B cell (primary cell): Measurements from ENCODE around the gene TOR1A. TPM values are rescaled to one million over a fixed set of nuclear protein-coding genes. Genes with fewer than 3 reads are reported as not detected.

Experiments used
- ATAC-seq: fragments of 200-7000 bp; cut with Tn5 transposase; one replicate; pipeline ENCODE4 v1.10.0; 2021; ENCODE audit warnings: low read depth, mild to moderate bottlenecking, moderate number of reproducible peaks, moderate library complexity
- CTCF ChIA-PET: fragments of 350-600 bp; sonication (Branson Sonifier 250); formaldehyde crosslinking; loops from one replicate; lab custom pipeline; 2021; ENCODE audit warnings: antibody characterized with exemption, inconsistent platforms; lab: Charles Lee
- POLR2A ChIA-PET: fragments of 350-600 bp; sonication (Branson Sonifier 250); formaldehyde crosslinking; loops from one replicate; lab custom pipeline; 2021; ENCODE audit warnings: antibody characterized with exemption; lab: Charles Lee
- DNase-seq: peaks from one replicate; pipeline ENCODE4 v3.0.0; 2013
- H2AFZ ChIP-seq: 2 replicates; pipeline ENCODE4 v1.6.1; 2012; ENCODE audit warnings: mild to moderate bottlenecking, low read depth, low read length; ENCODE audit not compliant: insufficient read depth, poor library complexity, severe bottlenecking
- H3K27ac ChIP-seq, 2 donors: 1 replicate in 1 of 2; 2 replicates in 1 of 2; pipeline ENCODE4 v1.5.1; 2012 to 2013; ENCODE audit warnings: low read length in 2 of 2, mild to moderate bottlenecking in 2 of 2, moderate library complexity in 1 of 2
- H3K27me3 ChIP-seq, 4 experiments: fragments of 200-600 bp in 1 of 4; sonication (generic) in 1 of 4; replicated peaks in 1 of 4; 1 replicate in 2 of 4; 2 replicates in 2 of 4; pipeline versions ENCODE4 v1.6.1 to v1.7.0; 2013 to 2016; ENCODE audit warnings: low read length in 3 of 4, mild to moderate bottlenecking in 2 of 4, mixed read lengths in 1 of 4, moderate library complexity in 1 of 4; ENCODE audit not compliant: insufficient read depth in 4 of 4, control insufficient read depth in 3 of 4; ENCODE audit errors: control extremely low read depth in 1 of 4
- H3K36me3 ChIP-seq, 2 experiments: replicated peaks in 1 of 2; 1 replicate in 1 of 2; 2 replicates in 1 of 2; pipeline versions ENCODE4 v1.6.1 to v1.7.1; 2013; ENCODE audit warnings: low read length in 1 of 2; ENCODE audit not compliant: insufficient read depth in 2 of 2, control insufficient read depth in 1 of 2; ENCODE audit errors: control extremely low read depth in 1 of 2, extremely low read depth in 1 of 2
- H3K4me1 ChIP-seq, 2 donors: fragments of 200-600 bp in 1 of 2; sonication (generic) in 1 of 2; 1 replicate in 1 of 2; 2 replicates in 1 of 2; pipeline versions ENCODE4 v1.5.1 to v1.6.1; 2013 to 2017; ENCODE audit warnings: low read length in 2 of 2; ENCODE audit not compliant: control insufficient read depth in 2 of 2, insufficient read depth in 2 of 2
- H3K4me2 ChIP-seq: replicated peaks from 2 replicates; pipeline ENCODE3; 2012; ENCODE audit warnings: mild to moderate bottlenecking, low read depth, low read length; ENCODE audit not compliant: poor library complexity, severe bottlenecking
- H3K4me3 ChIP-seq, 5 experiments: fragments of 200-600 bp in 1 of 5; sonication (generic) in 1 of 5; 1 replicate in 3 of 5; 2 replicates in 2 of 5; pipeline versions ENCODE4 v1.5.1 to v1.7.0; 2011 to 2016; ENCODE audit warnings: low read length in 4 of 5, mild to moderate bottlenecking in 4 of 5, low read depth in 2 of 5, control low read depth in 1 of 5, moderate library complexity in 1 of 5; ENCODE audit not compliant: insufficient read depth in 1 of 5; ENCODE audit errors: control extremely low read depth in 1 of 5, extremely low read depth in 1 of 5
- H3K79me2 ChIP-seq: fragments of 200-600 bp; sonication (generic); one replicate; pipeline ENCODE4 v1.6.0; 2016; ENCODE audit warnings: low read length; ENCODE audit not compliant: control insufficient read depth, insufficient read depth
- H3K9ac ChIP-seq: fragments of 200-600 bp; sonication (generic); 2 replicates; pipeline ENCODE4 v1.6.1; 2017; ENCODE audit warnings: mild to moderate bottlenecking, low read length, moderate library complexity
- H3K9me3 ChIP-seq, 3 donors: one replicate each; pipeline versions ENCODE4 v1.6.1 to v1.7.1; 2013; ENCODE audit warnings: low read length in 2 of 3; ENCODE audit not compliant: control insufficient read depth in 2 of 3, insufficient read depth in 1 of 3; ENCODE audit errors: control extremely low read depth in 1 of 3
- H4K20me1 ChIP-seq: 2 replicates; pipeline ENCODE4 v1.6.0; 2012; ENCODE audit warnings: mild to moderate bottlenecking, low read length; ENCODE audit not compliant: insufficient read depth, control insufficient read depth, poor library complexity, severe bottlenecking
- H3K27ac Mint-ChIP-seq: one replicate; pipeline ENCODE4 v1.8.0; 2021; ENCODE audit warnings: mixed read lengths
- H3K27me3 Mint-ChIP-seq: one replicate; pipeline ENCODE4 v1.8.0; 2021; ENCODE audit warnings: mixed read lengths
- H3K4me1 Mint-ChIP-seq: one replicate; pipeline ENCODE4 v1.8.0; 2021; ENCODE audit warnings: mixed read lengths
- H3K4me3 Mint-ChIP-seq: one replicate; pipeline ENCODE4 v1.8.0; 2021; ENCODE audit warnings: mixed read lengths
- H3K9me3 Mint-ChIP-seq: one replicate; pipeline ENCODE4 v1.8.0; 2022; ENCODE audit warnings: mixed read lengths; ENCODE audit not compliant: insufficient read depth
- EZH2 ChIP-seq: IDR thresholded peaks from 2 replicates; pipeline ENCODE4 v1.6.1; 2012; ENCODE audit warnings: borderline replicate concordance, low read depth, mild to moderate bottlenecking, moderate library complexity, low read length; ENCODE audit not compliant: insufficient read depth, poor library complexity, severe bottlenecking
- WGBS: methylation state at CpG from one replicate; pipeline ENCODE4 v1.1.5; 2013; ENCODE audit warnings: missing lambda C conversion rate; ENCODE audit not compliant: insufficient coverage; 5-methylcytosine and 5-hydroxymethylcytosine counted together
- intact Hi-C: fragments of 100-400 bp; cut with micrococcal nuclease; formaldehyde crosslinking; loops from one replicate; pipeline ENCODE4 v1.10.0; 2022
- polyA plus RNA-seq: library from polyadenylated mRNA; depleted of rRNA; stranded (reverse); fragments of >200 nt; gene quantifications from 2 replicates; pipeline ENCODE4 v1.2.3, GENCODE V29; 2012
- total RNA-seq, 2 donors: library from RNA; stranded (reverse); fragments of 120-200 nt in 1 of 2; gene quantifications; 1 replicate in 1 of 2; 2 replicates in 1 of 2; pipeline versions ENCODE4 v1.2.3 to v1.2.4, GENCODE V29; 2013 to 2022
- TF ChIP-seq, protein P1 (sequence below): fragments of 200-600 bp; IDR thresholded peaks from one replicate; pipeline ENCODE4 v1.8.0; 2022; ENCODE audit warnings: antibody characterized with exemption, mild to moderate bottlenecking

TOR1A gene
- total and polyA plus RNA-seq, 2 donors (not counting 1 experiment from before 2014, with no cell fraction given), result 28.6 to 30.3 TPM

DNA sequence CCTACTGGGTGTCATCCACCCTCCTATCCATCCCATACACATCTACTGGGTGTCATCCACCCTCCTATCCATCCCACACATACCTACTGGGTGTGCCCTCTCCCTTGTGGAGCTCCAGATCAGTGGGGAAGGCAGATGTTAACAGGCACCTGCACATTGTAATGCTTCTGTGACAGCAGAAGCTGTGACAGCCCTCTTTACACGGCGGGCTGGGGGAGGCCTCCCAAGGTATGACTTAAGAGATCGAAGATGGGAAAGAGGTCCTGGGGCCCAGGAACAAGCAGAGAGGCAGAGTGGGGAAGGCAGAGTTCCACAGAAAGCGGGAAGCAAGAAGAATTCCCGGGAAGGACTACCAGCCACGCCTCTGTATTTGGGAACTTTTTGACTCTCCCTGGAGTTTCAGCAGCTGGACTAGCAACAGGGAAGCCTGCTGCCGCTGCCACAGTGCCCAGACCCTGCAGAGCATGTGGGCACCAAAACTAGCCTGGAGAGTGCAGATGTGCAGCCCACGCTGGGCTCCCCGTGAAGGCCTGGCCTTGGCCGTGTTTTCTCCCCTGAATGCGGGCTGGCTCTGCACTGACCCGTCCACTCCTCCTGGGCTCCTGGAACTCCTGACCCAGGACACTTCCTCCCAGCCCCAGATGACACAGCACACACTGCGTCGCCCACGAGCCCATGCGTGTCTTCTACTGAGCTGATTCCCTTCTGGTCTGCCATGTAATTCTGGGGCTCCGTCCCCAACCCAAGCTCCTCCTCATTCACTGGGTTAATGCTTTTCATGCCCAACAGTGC is 9.3 kb downstream of the TOR1A start:
- POLR2A ChIA-PET, result no interaction called here
- CTCF ChIA-PET, result no interaction called here
- Histone ChIP-seq H3K9me3 (no peaks in the 10 kb centered on the region), H3K27ac (no peak overlapping the region), H3K4me1 (no peaks in the 10 kb centered on the region), H3K36me3 (peaks cover 0 to 52% of the 10 kb centered on the region in 2 experiments), H2AFZ (no peak overlapping the region), H3K79me2 (peaks cover 37% of the 10 kb centered on the region), H4K20me1 (peaks cover 12% of the 10 kb centered on the region), H3K27me3 (no peaks in the 10 kb centered on the region), H3K4me3 (no peak overlapping the region), H3K9ac (no peak overlapping the region), H3K4me2 (no peak overlapping the region)
- no peaks in the 10 kb centered on the region for H3K9me3 Mint-ChIP-seq
- H3K27ac Mint-ChIP-seq, result no peak overlapping the region
- no peak for DNase-seq
- intact Hi-C loops, result no loop called here
- ATAC-seq, result no peak
- WGBS, result 97% methylated on average over 17 of the region's 17 CpGs
- no peak overlapping the region for H3K4me3 Mint-ChIP-seq
- no peak for TF ChIP-seq EZH2
- TF ChIP-seq, protein P1, sequence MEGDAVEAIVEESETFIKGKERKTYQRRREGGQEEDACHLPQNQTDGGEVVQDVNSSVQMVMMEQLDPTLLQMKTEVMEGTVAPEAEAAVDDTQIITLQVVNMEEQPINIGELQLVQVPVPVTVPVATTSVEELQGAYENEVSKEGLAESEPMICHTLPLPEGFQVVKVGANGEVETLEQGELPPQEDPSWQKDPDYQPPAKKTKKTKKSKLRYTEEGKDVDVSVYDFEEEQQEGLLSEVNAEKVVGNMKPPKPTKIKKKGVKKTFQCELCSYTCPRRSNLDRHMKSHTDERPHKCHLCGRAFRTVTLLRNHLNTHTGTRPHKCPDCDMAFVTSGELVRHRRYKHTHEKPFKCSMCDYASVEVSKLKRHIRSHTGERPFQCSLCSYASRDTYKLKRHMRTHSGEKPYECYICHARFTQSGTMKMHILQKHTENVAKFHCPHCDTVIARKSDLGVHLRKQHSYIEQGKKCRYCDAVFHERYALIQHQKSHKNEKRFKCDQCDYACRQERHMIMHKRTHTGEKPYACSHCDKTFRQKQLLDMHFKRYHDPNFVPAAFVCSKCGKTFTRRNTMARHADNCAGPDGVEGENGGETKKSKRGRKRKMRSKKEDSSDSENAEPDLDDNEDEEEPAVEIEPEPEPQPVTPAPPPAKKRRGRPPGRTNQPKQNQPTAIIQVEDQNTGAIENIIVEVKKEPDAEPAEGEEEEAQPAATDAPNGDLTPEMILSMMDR, result no peak
- H3K4me1 Mint-ChIP-seq, result peaks cover 5% of the 10 kb centered on the region
- H3K27me3 Mint-ChIP-seq, result no peaks in the 10 kb centered on the region

DNA sequence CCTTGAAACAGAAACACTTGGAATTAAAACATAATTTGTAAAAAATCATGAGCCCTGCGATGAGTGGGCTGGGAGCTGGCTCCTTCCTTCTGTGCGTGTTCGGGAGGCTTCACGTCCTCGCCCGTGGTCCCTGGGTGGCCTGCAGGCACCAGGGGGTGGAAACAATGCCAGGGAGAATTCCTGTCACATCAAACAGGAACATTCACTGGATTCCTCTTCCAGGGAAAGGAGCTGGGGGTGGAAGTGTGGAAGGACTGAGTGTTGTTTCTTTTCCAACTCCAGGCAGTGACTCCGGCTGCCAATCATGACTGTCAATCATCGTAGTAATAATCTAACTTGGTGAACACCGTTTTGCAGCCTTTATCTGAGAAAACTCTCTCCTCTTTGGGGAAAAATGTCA is 10.3 kb downstream of the TOR1A start:
- Histone ChIP-seq H3K36me3 (peaks cover 0 to 61% of the 10 kb centered on the region in 2 experiments), H3K79me2 (peaks cover 37% of the 10 kb centered on the region), H2AFZ (no peak overlapping the region), H3K4me2 (no peak overlapping the region), H3K9ac (no peak overlapping the region), H3K9me3 (no peaks in the 10 kb centered on the region), H3K4me1 (no peaks in the 10 kb centered on the region), H3K27me3 (no peaks in the 10 kb centered on the region), H3K27ac (no peak overlapping the region), H3K4me3 (no peak overlapping the region), H4K20me1 (peaks cover 8% of the 10 kb centered on the region)
- Mint-ChIP-seq H3K27ac (no peak overlapping the region), H3K4me3 (no peak overlapping the region), H3K27me3 (no peaks in the 10 kb centered on the region), H3K4me1 (peaks cover 8% of the 10 kb centered on the region), H3K9me3 (no peaks in the 10 kb centered on the region)
- TF ChIP-seq EZH2, result no peak
- TF ChIP-seq, protein P1, result no peak
- POLR2A ChIA-PET, result no interaction called here
- no peak for DNase-seq
- intact Hi-C loops, result no loop called here
- CTCF ChIA-PET, result no interaction called here
- ATAC-seq, result no peak
- WGBS, result 92% methylated on average over 4 of the region's 9 CpGs
